Measurements from ENCODE around the gene PLCB3.
A peak's percentile ranks its signal among the peaks of the same experiment; 100 is the strongest.

The PLCB3 gene

DNA sequence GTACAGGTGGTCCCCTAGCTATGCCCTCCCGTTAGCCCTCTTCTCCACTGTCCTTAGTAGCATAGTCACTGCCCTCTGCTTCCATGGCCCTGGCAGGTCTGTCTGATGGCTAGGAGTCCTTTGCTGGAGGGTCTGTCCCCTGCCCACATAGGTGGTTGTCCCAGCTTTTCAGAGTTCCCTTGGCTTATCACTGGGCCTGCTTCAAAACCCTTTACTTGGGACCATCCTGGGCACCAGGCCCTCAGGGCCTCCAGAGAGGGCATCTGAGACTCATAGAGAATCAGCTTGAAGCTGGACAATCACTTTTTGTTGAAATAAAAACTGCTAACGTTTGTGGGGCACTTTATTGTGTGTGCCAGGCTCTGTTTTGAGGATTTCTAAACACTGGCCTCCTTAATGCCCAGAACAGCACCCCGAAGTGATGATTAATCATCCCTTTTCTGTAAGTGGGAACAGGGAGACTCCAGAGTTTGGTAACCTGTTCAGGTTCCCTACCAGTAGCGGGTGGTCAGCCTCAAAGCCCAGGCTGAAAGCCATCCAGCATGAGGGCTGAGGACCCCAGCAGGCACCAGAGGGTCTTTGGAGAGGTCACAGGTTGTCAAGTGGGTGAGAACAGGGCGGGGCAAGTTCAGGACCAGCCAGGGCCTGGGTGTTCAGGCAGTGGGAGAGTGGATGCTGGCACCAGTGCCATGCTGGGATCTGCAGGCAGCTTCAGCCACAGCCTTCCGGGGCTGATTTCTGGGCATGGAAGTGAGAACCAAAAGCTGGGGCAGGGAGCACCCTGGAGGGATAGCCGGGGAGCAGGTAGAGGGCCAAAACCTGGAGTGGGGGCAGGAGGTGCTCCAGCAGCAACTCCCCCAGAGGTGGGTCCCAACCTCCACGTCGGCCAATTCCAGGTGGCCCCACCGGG, 39.3 kb downstream of the PLCB3 start:
- H3K27me3 ChIP-seq (ENCODE audit: insufficient read depth, low read depth, severe bottlenecking): peaks cover 22% of the 10 kb centered on the region
- no peak overlapping the region for H3K27ac ChIP-seq
- H3K4me3 ChIP-seq (ENCODE audit: low read depth, low read length): no peak overlapping the region
- no peaks in the 10 kb centered on the region for H3K36me3 ChIP-seq
- DNase-seq: no peak
- TF ChIP-seq, protein P1, sequence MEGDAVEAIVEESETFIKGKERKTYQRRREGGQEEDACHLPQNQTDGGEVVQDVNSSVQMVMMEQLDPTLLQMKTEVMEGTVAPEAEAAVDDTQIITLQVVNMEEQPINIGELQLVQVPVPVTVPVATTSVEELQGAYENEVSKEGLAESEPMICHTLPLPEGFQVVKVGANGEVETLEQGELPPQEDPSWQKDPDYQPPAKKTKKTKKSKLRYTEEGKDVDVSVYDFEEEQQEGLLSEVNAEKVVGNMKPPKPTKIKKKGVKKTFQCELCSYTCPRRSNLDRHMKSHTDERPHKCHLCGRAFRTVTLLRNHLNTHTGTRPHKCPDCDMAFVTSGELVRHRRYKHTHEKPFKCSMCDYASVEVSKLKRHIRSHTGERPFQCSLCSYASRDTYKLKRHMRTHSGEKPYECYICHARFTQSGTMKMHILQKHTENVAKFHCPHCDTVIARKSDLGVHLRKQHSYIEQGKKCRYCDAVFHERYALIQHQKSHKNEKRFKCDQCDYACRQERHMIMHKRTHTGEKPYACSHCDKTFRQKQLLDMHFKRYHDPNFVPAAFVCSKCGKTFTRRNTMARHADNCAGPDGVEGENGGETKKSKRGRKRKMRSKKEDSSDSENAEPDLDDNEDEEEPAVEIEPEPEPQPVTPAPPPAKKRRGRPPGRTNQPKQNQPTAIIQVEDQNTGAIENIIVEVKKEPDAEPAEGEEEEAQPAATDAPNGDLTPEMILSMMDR (IDR thresholded peaks at IDR 0.05; ENCODE audit: low read depth, low read length): no peak
- H3K9me3 ChIP-seq (ENCODE audit: severe bottlenecking): no peaks in the 10 kb centered on the region

DNA sequence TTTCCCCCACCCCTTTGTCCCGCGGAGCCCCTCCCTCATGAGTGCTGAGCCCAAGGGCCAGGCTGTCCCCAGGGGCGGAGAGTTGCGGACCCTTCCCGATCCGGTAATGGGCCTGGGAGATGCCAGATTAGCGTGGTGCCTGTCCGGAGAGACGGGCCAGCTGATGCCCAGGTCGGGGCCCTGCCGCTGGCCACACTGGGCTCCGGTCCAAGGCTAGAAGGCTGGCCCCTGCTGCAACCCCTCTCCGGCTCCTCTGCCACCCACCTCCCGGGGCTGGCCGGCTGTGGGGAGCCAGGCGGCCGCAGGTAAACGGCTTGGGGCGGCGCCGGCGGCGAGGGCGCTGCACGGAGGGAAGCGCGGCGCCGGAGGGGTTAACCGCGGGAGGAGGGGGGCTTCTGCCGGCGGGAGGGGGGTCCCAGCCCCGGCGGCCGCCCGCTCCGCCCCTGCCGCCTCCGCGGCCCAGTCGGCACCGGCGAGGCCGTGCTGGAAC, 40.0 kb downstream of the PLCB3 start, which contains the start of gene KCNK4:
KCNK4 (plus strand) TSS at position 41 of the 490 bp plus-strand sequence. CDS start 1,717 bp downstream, outside the sequence.
- peak within 1 kb of the TSS; percentile 39 for H3K4me3 ChIP-seq (ENCODE audit: low read depth, low read length)

DNA sequence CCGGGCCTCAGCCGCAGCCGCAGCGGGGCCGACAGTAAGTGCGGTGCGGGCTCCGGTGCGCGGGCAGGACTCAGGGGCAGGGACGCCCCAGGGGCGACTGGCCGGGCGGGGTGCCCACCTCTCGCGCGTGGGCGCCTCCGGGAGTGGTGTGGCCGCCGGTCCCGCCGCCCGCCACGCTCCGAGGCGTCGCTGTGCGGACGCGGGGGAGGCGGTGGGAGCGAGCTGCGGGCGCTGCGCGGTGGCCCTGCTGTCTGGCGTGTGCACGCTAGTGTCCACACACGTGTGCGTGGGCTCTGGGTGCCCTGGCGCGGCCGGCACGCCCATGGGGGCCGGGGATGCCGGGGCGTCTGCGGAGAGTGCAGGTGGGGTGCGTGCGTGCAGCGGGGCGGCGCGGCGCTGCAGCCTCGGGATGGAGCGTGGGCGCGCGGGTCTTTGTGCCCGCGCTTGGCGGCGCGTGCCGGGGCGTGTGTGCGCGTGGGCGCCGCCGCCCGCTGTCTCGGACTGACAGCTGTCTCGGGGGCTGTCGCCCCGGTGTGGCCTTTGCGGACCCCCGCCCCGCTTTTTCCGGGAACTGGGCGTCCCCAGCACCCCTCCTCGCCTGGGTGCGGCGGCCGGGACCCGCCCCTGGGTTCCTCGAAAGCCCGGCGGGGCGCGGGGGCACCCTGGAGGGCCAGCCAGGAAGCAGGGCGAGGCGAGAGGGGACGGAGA, 40.6 kb downstream of the PLCB3 start:
- Histone ChIP-seq H3K4me3 (ENCODE audit: low read depth, low read length) (peak overlapping the region; percentile 39), H3K27me3 (ENCODE audit: insufficient read depth, low read depth, severe bottlenecking) (peaks cover 22% of the 10 kb centered on the region), H3K36me3 (no peaks in the 10 kb centered on the region), H3K27ac (no peak overlapping the region), H3K9me3 (ENCODE audit: severe bottlenecking) (no peaks in the 10 kb centered on the region)
- TF ChIP-seq, protein P1 (IDR thresholded peaks at IDR 0.05; ENCODE audit: low read depth, low read length): no peak
- DNase-seq: no peak

More for the DNA sequence above, 40.0 kb downstream of the PLCB3 start, which contains the start of gene KCNK4:
- Histone ChIP-seq H3K27me3 (ENCODE audit: insufficient read depth, low read depth, severe bottlenecking) (peaks cover 22% of the 10 kb centered on the region), H3K36me3 (no peaks in the 10 kb centered on the region), H3K9me3 (ENCODE audit: severe bottlenecking) (no peaks in the 10 kb centered on the region), H3K27ac (no peak within 1 kb of the TSS)
- no peak for DNase-seq
- TF ChIP-seq, protein P1 (IDR thresholded peaks at IDR 0.05; ENCODE audit: low read depth, low read length): no peak

DNA sequence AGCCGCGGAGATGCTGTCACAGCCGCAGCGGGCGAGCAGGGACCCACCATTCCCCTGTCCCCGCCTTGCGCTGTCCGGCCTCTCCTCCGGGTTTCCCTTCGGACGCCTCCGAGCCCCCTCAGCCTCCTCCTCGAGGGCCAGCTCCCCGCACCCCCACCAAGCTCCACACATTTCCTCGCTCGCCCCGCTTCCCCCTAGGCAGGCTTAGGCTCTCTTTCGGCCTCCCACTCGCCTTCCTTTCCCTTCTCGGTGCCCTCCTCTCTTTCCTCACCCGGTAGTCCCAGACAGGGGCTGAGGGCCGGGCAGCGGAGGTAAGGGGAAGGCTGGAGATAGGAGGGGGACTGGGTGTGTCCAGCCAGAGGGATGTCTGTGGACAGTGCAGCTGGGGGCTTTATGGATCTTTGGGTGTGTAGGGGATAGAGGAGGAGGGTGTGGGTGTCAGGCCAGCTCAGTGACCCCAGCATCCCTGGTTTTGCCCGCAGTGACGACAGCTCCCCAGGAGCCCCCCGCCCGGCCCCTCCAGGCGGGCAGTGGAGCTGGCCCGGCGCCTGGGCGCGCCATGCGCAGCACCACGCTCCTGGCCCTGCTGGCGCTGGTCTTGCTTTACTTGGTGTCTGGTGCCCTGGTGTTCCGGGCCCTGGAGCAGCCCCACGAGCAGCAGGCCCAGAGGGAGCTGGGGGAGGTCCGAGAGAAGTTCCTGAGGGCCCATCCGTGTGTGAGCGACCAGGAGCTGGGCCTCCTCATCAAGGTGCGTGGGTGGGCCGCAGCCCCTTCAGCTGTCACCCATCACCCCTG, 41.3 kb downstream of the PLCB3 start:
- Histone ChIP-seq H3K36me3 (no peaks in the 10 kb centered on the region), H3K27ac (no peak overlapping the region), H3K4me3 (ENCODE audit: low read depth, low read length) (peak overlapping the region; percentile 39), H3K9me3 (ENCODE audit: severe bottlenecking) (no peaks in the 10 kb centered on the region), H3K27me3 (ENCODE audit: insufficient read depth, low read depth, severe bottlenecking) (peaks cover 22% of the 10 kb centered on the region)
- no peak for DNase-seq
- TF ChIP-seq, protein P1 (IDR thresholded peaks at IDR 0.05; ENCODE audit: low read depth, low read length): no peak

DNA sequence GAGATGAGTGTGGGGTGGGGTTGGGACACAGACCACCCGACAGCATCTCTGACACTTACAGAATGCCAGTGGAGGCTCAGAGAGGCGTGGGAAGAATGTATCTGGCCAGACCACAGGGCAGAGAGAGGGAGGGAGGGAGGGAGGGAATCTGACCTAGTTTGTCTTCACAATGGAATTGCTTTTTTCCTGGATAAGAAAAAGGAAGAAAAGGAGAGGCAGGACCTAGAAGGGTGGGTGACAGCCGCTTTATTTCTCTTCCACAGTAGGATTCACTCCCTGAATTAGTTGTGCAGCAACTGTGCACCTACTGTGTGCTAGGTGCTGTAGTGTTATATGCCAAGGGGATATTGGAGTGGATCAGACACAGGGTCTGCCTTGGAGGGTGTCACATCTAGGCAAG, 43.4 kb downstream of the PLCB3 start:
- no peak for DNase-seq
- H3K27ac ChIP-seq: no peak overlapping the region

More for the DNA sequence above, 43.4 kb downstream of the PLCB3 start:
- TF ChIP-seq, protein P1 (IDR thresholded peaks at IDR 0.05; ENCODE audit: low read depth, low read length): no peak
- no peaks in the 10 kb centered on the region for H3K36me3 ChIP-seq
- H3K4me3 ChIP-seq (ENCODE audit: low read depth, low read length): no peak overlapping the region
- no peaks in the 10 kb centered on the region for H3K9me3 ChIP-seq (ENCODE audit: severe bottlenecking)
- peaks cover 22% of the 10 kb centered on the region for H3K27me3 ChIP-seq (ENCODE audit: insufficient read depth, low read depth, severe bottlenecking)
